ENCODE data around the gene PIP4K2B.

DNA sequence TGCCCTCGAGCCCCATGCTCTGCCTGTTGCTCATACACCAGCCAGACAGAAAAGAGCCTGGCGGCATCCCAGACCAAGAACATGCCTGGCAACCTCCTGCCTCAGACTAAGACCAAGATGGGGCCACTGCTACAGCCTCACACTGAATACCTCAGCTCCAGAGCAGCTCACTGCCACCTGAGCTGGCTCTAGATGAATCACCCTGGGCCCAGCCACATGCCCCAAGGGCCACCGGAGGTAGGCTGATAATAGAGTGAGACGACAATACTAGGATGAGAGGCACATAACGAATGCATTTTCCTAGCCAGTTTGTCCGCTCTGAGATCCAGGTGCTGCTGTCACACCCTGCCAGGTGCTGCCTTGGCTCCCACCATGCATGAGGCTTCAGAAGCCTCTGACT is 13.0 kb downstream of the PIP4K2B start:
- no peak for TF ChIP-seq NFIX (CRISPR knock-in tag; IDR thresholded peaks at IDR 0.05; ENCODE audit: low read depth)
- TF ChIP-seq, protein P1, sequence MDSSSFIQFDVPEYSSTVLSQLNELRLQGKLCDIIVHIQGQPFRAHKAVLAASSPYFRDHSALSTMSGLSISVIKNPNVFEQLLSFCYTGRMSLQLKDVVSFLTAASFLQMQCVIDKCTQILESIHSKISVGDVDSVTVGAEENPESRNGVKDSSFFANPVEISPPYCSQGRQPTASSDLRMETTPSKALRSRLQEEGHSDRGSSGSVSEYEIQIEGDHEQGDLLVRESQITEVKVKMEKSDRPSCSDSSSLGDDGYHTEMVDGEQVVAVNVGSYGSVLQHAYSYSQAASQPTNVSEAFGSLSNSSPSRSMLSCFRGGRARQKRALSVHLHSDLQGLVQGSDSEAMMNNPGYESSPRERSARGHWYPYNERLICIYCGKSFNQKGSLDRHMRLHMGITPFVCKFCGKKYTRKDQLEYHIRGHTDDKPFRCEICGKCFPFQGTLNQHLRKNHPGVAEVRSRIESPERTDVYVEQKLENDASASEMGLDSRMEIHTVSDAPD (CRISPR knock-in tag; IDR thresholded peaks at IDR 0.05), result no peak
- TF ChIP-seq BRCA1 (IDR thresholded peaks at IDR 0.05), result no peak
- no peak for TF ChIP-seq BRCA1 (CRISPR knock-in tag; IDR thresholded peaks at IDR 0.05)
- no peak for TF ChIP-seq GATA2 (CRISPR knock-in tag; IDR thresholded peaks at IDR 0.05)
- TF ChIP-seq, protein P2, sequence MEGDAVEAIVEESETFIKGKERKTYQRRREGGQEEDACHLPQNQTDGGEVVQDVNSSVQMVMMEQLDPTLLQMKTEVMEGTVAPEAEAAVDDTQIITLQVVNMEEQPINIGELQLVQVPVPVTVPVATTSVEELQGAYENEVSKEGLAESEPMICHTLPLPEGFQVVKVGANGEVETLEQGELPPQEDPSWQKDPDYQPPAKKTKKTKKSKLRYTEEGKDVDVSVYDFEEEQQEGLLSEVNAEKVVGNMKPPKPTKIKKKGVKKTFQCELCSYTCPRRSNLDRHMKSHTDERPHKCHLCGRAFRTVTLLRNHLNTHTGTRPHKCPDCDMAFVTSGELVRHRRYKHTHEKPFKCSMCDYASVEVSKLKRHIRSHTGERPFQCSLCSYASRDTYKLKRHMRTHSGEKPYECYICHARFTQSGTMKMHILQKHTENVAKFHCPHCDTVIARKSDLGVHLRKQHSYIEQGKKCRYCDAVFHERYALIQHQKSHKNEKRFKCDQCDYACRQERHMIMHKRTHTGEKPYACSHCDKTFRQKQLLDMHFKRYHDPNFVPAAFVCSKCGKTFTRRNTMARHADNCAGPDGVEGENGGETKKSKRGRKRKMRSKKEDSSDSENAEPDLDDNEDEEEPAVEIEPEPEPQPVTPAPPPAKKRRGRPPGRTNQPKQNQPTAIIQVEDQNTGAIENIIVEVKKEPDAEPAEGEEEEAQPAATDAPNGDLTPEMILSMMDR (IDR thresholded peaks at IDR 0.05 in 2 of 3, conservative IDR thresholded peaks at IDR 0.05 in 1 of 3; ENCODE audit: insufficient read depth in 2 of 3, low read depth in 1 of 3, low read length in 3 of 3), result no peak
- TF ChIP-seq, protein P3, sequence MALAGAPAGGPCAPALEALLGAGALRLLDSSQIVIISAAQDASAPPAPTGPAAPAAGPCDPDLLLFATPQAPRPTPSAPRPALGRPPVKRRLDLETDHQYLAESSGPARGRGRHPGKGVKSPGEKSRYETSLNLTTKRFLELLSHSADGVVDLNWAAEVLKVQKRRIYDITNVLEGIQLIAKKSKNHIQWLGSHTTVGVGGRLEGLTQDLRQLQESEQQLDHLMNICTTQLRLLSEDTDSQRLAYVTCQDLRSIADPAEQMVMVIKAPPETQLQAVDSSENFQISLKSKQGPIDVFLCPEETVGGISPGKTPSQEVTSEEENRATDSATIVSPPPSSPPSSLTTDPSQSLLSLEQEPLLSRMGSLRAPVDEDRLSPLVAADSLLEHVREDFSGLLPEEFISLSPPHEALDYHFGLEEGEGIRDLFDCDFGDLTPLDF (CRISPR knock-in tag; IDR thresholded peaks at IDR 0.05), result no peak
- TF ChIP-seq, protein P4, sequence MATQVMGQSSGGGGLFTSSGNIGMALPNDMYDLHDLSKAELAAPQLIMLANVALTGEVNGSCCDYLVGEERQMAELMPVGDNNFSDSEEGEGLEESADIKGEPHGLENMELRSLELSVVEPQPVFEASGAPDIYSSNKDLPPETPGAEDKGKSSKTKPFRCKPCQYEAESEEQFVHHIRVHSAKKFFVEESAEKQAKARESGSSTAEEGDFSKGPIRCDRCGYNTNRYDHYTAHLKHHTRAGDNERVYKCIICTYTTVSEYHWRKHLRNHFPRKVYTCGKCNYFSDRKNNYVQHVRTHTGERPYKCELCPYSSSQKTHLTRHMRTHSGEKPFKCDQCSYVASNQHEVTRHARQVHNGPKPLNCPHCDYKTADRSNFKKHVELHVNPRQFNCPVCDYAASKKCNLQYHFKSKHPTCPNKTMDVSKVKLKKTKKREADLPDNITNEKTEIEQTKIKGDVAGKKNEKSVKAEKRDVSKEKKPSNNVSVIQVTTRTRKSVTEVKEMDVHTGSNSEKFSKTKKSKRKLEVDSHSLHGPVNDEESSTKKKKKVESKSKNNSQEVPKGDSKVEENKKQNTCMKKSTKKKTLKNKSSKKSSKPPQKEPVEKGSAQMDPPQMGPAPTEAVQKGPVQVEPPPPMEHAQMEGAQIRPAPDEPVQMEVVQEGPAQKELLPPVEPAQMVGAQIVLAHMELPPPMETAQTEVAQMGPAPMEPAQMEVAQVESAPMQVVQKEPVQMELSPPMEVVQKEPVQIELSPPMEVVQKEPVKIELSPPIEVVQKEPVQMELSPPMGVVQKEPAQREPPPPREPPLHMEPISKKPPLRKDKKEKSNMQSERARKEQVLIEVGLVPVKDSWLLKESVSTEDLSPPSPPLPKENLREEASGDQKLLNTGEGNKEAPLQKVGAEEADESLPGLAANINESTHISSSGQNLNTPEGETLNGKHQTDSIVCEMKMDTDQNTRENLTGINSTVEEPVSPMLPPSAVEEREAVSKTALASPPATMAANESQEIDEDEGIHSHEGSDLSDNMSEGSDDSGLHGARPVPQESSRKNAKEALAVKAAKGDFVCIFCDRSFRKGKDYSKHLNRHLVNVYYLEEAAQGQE (IDR thresholded peaks at IDR 0.05; ENCODE audit: borderline replicate concordance), result no peak
- TF ChIP-seq, protein P4 (CRISPR knock-in tag; IDR thresholded peaks at IDR 0.05; ENCODE audit: low read depth), result no peak
- no peak for TF ChIP-seq NR2C2 (CRISPR knock-in tag; IDR thresholded peaks at IDR 0.05)
- no peak for TF ChIP-seq NR2C2 (tag; IDR thresholded peaks at IDR 0.05)
- no peak for TF ChIP-seq ZNF274 (IDR thresholded peaks at IDR 0.05; ENCODE audit: borderline replicate concordance, low read depth, low read length)
- no peak for TF ChIP-seq OTX1 (CRISPR knock-in tag; IDR thresholded peaks at IDR 0.05)
- TF ChIP-seq, protein P5, sequence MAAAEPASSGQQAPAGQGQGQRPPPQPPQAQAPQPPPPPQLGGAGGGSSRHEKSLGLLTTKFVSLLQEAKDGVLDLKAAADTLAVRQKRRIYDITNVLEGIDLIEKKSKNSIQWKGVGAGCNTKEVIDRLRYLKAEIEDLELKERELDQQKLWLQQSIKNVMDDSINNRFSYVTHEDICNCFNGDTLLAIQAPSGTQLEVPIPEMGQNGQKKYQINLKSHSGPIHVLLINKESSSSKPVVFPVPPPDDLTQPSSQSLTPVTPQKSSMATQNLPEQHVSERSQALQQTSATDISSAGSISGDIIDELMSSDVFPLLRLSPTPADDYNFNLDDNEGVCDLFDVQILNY (CRISPR knock-in tag; IDR thresholded peaks at IDR 0.05), result no peak
- TF ChIP-seq, protein P6, sequence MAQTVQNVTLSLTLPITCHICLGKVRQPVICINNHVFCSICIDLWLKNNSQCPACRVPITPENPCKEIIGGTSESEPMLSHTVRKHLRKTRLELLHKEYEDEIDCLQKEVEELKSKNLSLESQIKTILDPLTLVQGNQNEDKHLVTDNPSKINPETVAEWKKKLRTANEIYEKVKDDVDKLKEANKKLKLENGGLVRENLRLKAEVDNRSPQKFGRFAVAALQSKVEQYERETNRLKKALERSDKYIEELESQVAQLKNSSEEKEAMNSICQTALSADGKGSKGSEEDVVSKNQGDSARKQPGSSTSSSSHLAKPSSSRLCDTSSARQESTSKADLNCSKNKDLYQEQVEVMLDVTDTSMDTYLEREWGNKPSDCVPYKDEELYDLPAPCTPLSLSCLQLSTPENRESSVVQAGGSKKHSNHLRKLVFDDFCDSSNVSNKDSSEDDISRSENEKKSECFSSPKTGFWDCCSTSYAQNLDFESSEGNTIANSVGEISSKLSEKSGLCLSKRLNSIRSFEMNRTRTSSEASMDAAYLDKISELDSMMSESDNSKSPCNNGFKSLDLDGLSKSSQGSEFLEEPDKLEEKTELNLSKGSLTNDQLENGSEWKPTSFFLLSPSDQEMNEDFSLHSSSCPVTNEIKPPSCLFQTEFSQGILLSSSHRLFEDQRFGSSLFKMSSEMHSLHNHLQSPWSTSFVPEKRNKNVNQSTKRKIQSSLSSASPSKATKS (CRISPR knock-in tag; IDR thresholded peaks at IDR 0.05), result no peak
